Motor neuron (in vitro differentiated cells): ENCODE results near the gene ABR. TPM values are rescaled to one million over a fixed set of nuclear protein-coding genes. Genes with fewer than 3 reads are reported as not detected.

Experiments
- total RNA-seq, 8 experiments: library from RNA; unstranded; fragments of 300-600 nt; gene quantifications; 2 replicates each; pipeline versions ENCODE4 v1.2.3 to v1.2.4, GENCODE V29; 2022

Gene ABR
- total RNA-seq, 8 experiments from 2014 or later = 21.4 to 87.4 (median 33.1) TPM

Other genes starting within 250 kb of the ABR start
- 10 to 100 TPM in 5 of 8 experiments, 1 to 10 TPM in 3; 1.0 to 66.4 (median 22.6) TPM for gene NXN, start 200.2 kb downstream of the ABR start, total RNA-seq
- gene TIMM22, start 182.9 kb downstream of the ABR start, total RNA-seq = 10 to 100 TPM in 6 of 8 experiments, 1 to 10 TPM in 2; 8.2 to 19.8 (median 14.2) TPM
- gene BHLHA9, start 90.5 kb upstream of the ABR start, total RNA-seq = not detected
- gene TRARG1, start 99.7 kb upstream of the ABR start, total RNA-seq = under 1 TPM in 7 of 8 experiments, not detected in 1; 0.09 to 0.57 (median 0.16) TPM
- gene YWHAE, start 220.2 kb upstream of the ABR start, total RNA-seq = 100 to 1,000 TPM; 240 to 720 (median 456) TPM